Measurements from ENCODE around the gene MYH14. TPM values are rescaled to one million over a fixed set of nuclear protein-coding genes. Genes with fewer than 3 reads are reported as not detected.

Gene MYH14
- total and polyA plus RNA-seq, 10 of the 15 experiments (the other 5 are each of a cell fraction or from before 2014, with no cell fraction given): 0.06 to 0.69 (median 0.15) TPM; not detected in 4

DNA sequence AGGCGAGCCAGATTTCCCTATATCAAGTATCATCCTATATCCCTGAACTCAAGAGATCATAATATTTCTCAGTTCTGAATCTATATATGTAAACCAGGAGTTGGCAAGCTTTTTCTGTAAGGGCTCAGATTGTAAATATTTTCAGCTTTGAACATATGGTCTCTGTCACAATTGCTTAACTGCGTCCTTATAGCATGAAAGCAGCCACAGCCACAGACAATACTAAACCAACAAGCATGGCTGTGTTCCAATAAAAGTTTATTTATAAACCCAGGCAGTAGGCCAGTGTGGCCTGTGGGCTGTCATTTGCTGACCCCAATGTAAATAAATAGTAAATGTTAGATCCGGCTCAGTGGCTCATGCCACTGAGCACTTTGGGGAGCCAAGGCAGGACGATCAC, 12.2 kb upstream of the MYH14 start (continued):
- TF ChIP-seq, protein P1, sequence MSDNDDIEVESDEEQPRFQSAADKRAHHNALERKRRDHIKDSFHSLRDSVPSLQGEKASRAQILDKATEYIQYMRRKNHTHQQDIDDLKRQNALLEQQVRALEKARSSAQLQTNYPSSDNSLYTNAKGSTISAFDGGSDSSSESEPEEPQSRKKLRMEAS (IDR thresholded peaks at IDR 0.05; ENCODE audit: low read depth, low read length): no peak
- no peak for TF ChIP-seq FOXM1 (IDR thresholded peaks at IDR 0.05; ENCODE audit: low read depth, low read length)

DNA sequence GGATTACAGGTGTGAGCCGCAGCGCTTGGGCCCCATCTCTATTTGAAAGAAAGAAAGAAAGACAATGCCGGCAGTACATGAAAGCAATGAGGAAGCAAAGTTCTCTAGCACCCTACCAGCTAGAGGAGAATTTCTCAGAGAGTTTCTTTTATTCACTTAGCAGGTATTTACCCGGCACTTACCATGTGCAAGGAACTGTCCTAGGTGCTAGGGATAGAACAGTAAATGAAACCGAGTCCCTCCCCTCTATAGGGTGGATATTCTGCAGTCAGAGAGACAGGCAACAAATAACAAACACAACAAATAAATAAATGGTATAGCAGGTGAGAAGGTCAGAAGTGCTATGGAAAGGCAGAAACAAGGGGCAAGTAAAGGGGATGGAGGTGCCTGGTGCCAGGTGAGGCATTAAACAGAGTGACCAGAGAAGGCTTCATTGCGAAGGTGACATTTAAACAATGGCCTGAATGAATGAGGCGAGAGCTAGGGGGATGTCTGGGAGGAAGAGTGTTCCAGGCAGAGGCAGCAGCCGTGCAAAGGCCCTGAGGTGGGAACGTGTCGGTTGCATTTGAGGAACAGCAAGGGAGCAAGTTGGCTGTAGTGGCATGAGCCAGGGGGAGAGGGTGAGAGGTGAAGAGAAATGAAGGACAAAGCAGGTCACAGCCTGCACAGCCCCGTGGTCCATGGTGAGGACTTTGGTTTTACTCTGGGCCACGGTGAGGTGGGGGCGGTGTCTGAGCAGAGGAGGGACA, 10.8 kb upstream of the MYH14 start:
- no peak for ATAC-seq
- WGBS (ENCODE audit: insufficient coverage, insufficient replicate concordance, low lambda C conversion rate, missing lambda C conversion rate): 24% methylated on average over 13 of the region's 13 CpGs
- intact Hi-C loops (cut with micrococcal nuclease; ENCODE audit: unreplicated experiment) (no loop called here), in situ Hi-C loops (cut with MboI) (no loop called here)
- H3K9me3 ChIP-seq (replicated peaks; ENCODE audit: control insufficient read depth, insufficient read depth, low read length): no peaks in the 10 kb centered on the region; the same call in 2 of the 3 replicates
- ChIA-PET RAD21 (ENCODE audit: unreplicated experiment) (no interaction called here), POLR2A (no interaction called here), SMC1A (ENCODE audit: uncharacterized antibody, unreplicated experiment) (interaction anchor here (0.6 to 1.3 kb wide), 4 partner anchors 12 to 132 kb away, joined by 3 to 4 read pairs (median 3); no protein-coding TSS in a partner anchor), CTCF (interaction anchor here (0.6 kb wide), 1 partner anchor 45 kb away, joined by 3 read pairs; no protein-coding TSS in a partner anchor)
- DNase-seq (ENCODE audit: low read depth, low spot score): no peak
- BruUV-seq (replicated peaks): no TSS peak
- H3K4me3 ChIP-seq: no peak overlapping the region
- H3K4me1 ChIP-seq (ENCODE audit: control insufficient read depth, insufficient read depth, low read length): no peaks in the 10 kb centered on the region
- no peaks in the 10 kb centered on the region for H3K36me3 ChIP-seq (ENCODE audit: control insufficient read depth in 2 of 2, insufficient read depth in 2 of 2, low read length in 1 of 2)
- no peak overlapping the region for H2AFZ ChIP-seq (ENCODE audit: control insufficient read depth, low read depth, low read length)
- H3K9ac ChIP-seq (ENCODE audit: control insufficient read depth, insufficient read depth, low read length): no peak overlapping the region
- no peaks in the 10 kb centered on the region for H3K79me2 ChIP-seq (ENCODE audit: control insufficient read depth, insufficient read depth, low read length)
- TF ChIP-seq CHD4 (IDR thresholded peaks at IDR 0.05): no peak
- TF ChIP-seq MXI1 (IDR thresholded peaks at IDR 0.05; ENCODE audit: low read depth, low read length): peak; percentile 44; the same call in 1 of the 2 replicates
- TF ChIP-seq, protein P2, sequence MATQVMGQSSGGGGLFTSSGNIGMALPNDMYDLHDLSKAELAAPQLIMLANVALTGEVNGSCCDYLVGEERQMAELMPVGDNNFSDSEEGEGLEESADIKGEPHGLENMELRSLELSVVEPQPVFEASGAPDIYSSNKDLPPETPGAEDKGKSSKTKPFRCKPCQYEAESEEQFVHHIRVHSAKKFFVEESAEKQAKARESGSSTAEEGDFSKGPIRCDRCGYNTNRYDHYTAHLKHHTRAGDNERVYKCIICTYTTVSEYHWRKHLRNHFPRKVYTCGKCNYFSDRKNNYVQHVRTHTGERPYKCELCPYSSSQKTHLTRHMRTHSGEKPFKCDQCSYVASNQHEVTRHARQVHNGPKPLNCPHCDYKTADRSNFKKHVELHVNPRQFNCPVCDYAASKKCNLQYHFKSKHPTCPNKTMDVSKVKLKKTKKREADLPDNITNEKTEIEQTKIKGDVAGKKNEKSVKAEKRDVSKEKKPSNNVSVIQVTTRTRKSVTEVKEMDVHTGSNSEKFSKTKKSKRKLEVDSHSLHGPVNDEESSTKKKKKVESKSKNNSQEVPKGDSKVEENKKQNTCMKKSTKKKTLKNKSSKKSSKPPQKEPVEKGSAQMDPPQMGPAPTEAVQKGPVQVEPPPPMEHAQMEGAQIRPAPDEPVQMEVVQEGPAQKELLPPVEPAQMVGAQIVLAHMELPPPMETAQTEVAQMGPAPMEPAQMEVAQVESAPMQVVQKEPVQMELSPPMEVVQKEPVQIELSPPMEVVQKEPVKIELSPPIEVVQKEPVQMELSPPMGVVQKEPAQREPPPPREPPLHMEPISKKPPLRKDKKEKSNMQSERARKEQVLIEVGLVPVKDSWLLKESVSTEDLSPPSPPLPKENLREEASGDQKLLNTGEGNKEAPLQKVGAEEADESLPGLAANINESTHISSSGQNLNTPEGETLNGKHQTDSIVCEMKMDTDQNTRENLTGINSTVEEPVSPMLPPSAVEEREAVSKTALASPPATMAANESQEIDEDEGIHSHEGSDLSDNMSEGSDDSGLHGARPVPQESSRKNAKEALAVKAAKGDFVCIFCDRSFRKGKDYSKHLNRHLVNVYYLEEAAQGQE (IDR thresholded peaks at IDR 0.05; ENCODE audit: low read depth, low read length): peak; percentile 64; the same call in 1 of the 2 replicates
- no peaks in the 10 kb centered on the region; a peak in 1 of 4 replicates for H3K27me3 ChIP-seq (replicated peaks in 1 of 2; ENCODE audit: control insufficient read depth in 2 of 2, insufficient read depth in 2 of 2, low read length in 1 of 2)
- no peak for FAIRE-seq
- H3K4me2 ChIP-seq (ENCODE audit: control insufficient read depth, insufficient read depth): no peak overlapping the region
- H4K20me1 ChIP-seq (ENCODE audit: control insufficient read depth, insufficient read depth): no peaks in the 10 kb centered on the region
- no peak overlapping the region for H3K27ac ChIP-seq (ENCODE audit: control insufficient read depth, insufficient read depth)

All from GM12878 (cell line).